HCT116 (cell line): ENCODE results near the gene EPHA10. TPM values are rescaled to one million over a fixed set of nuclear protein-coding genes. Genes with fewer than 3 reads are reported as not detected.

Source experiments
- ATAC-seq: fragments of 200-7000 bp; cut with Tn5 transposase; 2 replicates; pipeline ENCODE4 v1.9.1; 2020; ENCODE audit warnings: mild to moderate bottlenecking, moderate library complexity
- BruUV-seq: library from RNA; stranded (reverse); fragments of 400-500 nt; replicated peaks from 2 replicates; lab custom pipeline; 2021; lab: Mats Ljungman, UMichigan
- CTCF ChIA-PET: fragments of 300-600 bp; sonication (Branson Sonifier 250); formaldehyde crosslinking; loops from one replicate; lab custom pipeline; 2021; ENCODE audit warnings: antibody characterized with exemption; lab: Charles Lee
- POLR2A ChIA-PET: fragments of 300-600, 350-600 bp; sonication (Branson Sonifier 250); formaldehyde crosslinking; loops from one replicate; lab custom pipeline; 2021; ENCODE audit warnings: antibody characterized with exemption; lab: Charles Lee
- RAD21 ChIA-PET, 2 experiments: fragments of 300-600 bp; sonication (Branson Sonifier 250); formaldehyde crosslinking; loops; one replicate each; lab custom pipeline; 2023; ENCODE audit warnings: low total read pairs in 2 of 2; ENCODE audit not compliant: uncharacterized antibody in 2 of 2, unreplicated experiment in 2 of 2, low non-redundant PET in 1 of 2; lab: Charles Lee
- DNase-seq: peaks from one replicate; pipeline ENCODE4 v3.0.0-alpha.2; 2010; ENCODE audit warnings: low read depth, low spot score
- H2AFZ ChIP-seq: fragments of 200-600 bp; shearing (Covaris generic), sonication (generic); 2 replicates; pipeline ENCODE4 v1.6.1; 2017; ENCODE audit warnings: low read depth, mixed run types, mixed read lengths, antibody characterized with exemption, low read length; ENCODE audit not compliant: poor library complexity, severe bottlenecking
- H3K27ac ChIP-seq: 2 replicates; pipeline ENCODE4 v1.5.1; 2012; ENCODE audit warnings: low read depth, low read length
- H3K27me3 ChIP-seq: fragments of 200-600 bp; sonication (generic); 2 replicates; pipeline ENCODE4 v1.6.1; 2016; ENCODE audit warnings: mixed run types, low read length, mixed read lengths; ENCODE audit not compliant: insufficient read depth
- H3K36me3 ChIP-seq, 2 experiments: fragments of 200-500 bp in 1 of 2; fragments of 200-600 bp in 1 of 2; sonication (Bioruptor generic) in 1 of 2; sonication (generic) in 1 of 2; 2 replicates each; pipeline versions ENCODE4 v1.5.1 to v1.6.1; 2014 to 2016; ENCODE audit warnings: low read length in 2 of 2, inconsistent platforms in 1 of 2, mixed read lengths in 1 of 2, mixed run types in 1 of 2; ENCODE audit not compliant: insufficient read depth in 2 of 2, control insufficient read depth in 1 of 2
- H3K4me1 ChIP-seq, 2 experiments: fragments of 200-600 bp in 1 of 2; sonication (generic) in 1 of 2; 2 replicates each; pipeline versions ENCODE4 v1.5.1 to v1.6.1; 2012 to 2017; ENCODE audit warnings: low read length in 2 of 2, inconsistent platforms in 1 of 2, mild to moderate bottlenecking in 1 of 2, mixed read lengths in 1 of 2, mixed run types in 1 of 2, moderate library complexity in 1 of 2; ENCODE audit not compliant: insufficient read depth in 2 of 2, control insufficient read depth in 1 of 2
- H3K4me2 ChIP-seq: fragments of 200-600 bp; sonication (generic); 2 replicates; pipeline ENCODE4 v1.6.1; 2017; ENCODE audit warnings: mixed run types, low read length, mixed read lengths
- H3K4me3 ChIP-seq, 2 experiments: fragments of 200-600 bp in 1 of 2; sonication (generic) in 1 of 2; replicated peaks in 1 of 2; 2 replicates each; pipeline ENCODE4 v1.5.1; 2011 to 2016; ENCODE audit warnings: low read length in 2 of 2, control low read depth in 1 of 2, low read depth in 1 of 2, mild to moderate bottlenecking in 1 of 2, mixed read lengths in 1 of 2, mixed run types in 1 of 2
- H3K79me2 ChIP-seq: fragments of 200-600 bp; sonication (generic); 2 replicates; pipeline ENCODE4 v1.6.1; 2017; ENCODE audit warnings: mild to moderate bottlenecking, mixed run types, low read length, moderate library complexity, mixed read lengths; ENCODE audit not compliant: insufficient read depth
- H3K9ac ChIP-seq: fragments of 200-600 bp; sonication (generic); 2 replicates; pipeline ENCODE4 v1.6.1; 2016; ENCODE audit warnings: low read length, mixed read lengths
- H3K9me2 ChIP-seq: fragments of 200-600 bp; sonication (generic), shearing (Covaris generic); 2 replicates; pipeline ENCODE4 v1.6.1; 2017; ENCODE audit warnings: mixed run types, mild to moderate bottlenecking, moderate library complexity; ENCODE audit not compliant: insufficient read depth
- H3K9me3 ChIP-seq, 2 experiments: fragments of 200-500 bp in 1 of 2; fragments of 200-600 bp in 1 of 2; sonication (Bioruptor generic) in 1 of 2; sonication (generic) in 1 of 2; 2 replicates each; pipeline ENCODE4 v1.6.1; 2014 to 2017; ENCODE audit warnings: low read length in 2 of 2, mixed read lengths in 2 of 2, inconsistent platforms in 1 of 2, low read depth in 1 of 2, mild to moderate bottlenecking in 1 of 2, mixed run types in 1 of 2, moderate library complexity in 1 of 2; ENCODE audit not compliant: control insufficient read depth in 1 of 2, insufficient read depth in 1 of 2
- H4K20me1 ChIP-seq: fragments of 200-600 bp; sonication (generic), shearing (Covaris generic); 2 replicates; pipeline ENCODE4 v1.6.1; 2017; ENCODE audit warnings: mixed run types, mild to moderate bottlenecking, moderate library complexity; ENCODE audit not compliant: insufficient read depth
- CBX3 ChIP-seq: IDR thresholded peaks from 2 replicates; pipeline ENCODE4 v1.6.1; 2012; ENCODE audit warnings: low read depth
- EGR1 ChIP-seq: IDR thresholded peaks from 2 replicates; pipeline ENCODE4 v1.6.1; 2012; ENCODE audit warnings: low read depth
- EZH2 ChIP-seq: fragments of 200-600 bp; sonication (generic); IDR thresholded peaks from 2 replicates; pipeline ENCODE4 v1.6.1; 2017; ENCODE audit warnings: antibody characterized with exemption, mixed run types
- FOSL1 ChIP-seq: IDR thresholded peaks from 2 replicates; pipeline ENCODE4 v1.6.1; 2012; ENCODE audit warnings: low read depth
- POLR2A ChIP-seq: IDR thresholded peaks from 2 replicates; pipeline ENCODE4 v1.7.0; 2011; ENCODE audit warnings: borderline replicate concordance; ENCODE audit not compliant: insufficient read depth, insufficient read length; ENCODE audit errors: extremely low read depth
- RAD21 ChIP-seq: IDR thresholded peaks from 2 replicates; pipeline ENCODE4 v1.6.1; 2012; ENCODE audit warnings: low read depth, mild to moderate bottlenecking
- SIN3A ChIP-seq: IDR thresholded peaks from 2 replicates; pipeline ENCODE4 v1.6.1; 2012; ENCODE audit warnings: low read depth
- SRF ChIP-seq: IDR thresholded peaks from 2 replicates; pipeline ENCODE4 v1.6.1; 2012; ENCODE audit warnings: low read depth
- TCF7L2 ChIP-seq: IDR thresholded peaks from 2 replicates; pipeline ENCODE4 v1.7.0; 2011; ENCODE audit warnings: borderline replicate concordance, inconsistent platforms; ENCODE audit not compliant: insufficient read depth, insufficient read length; ENCODE audit errors: extremely low read depth
- YY1 ChIP-seq: IDR thresholded peaks from 2 replicates; pipeline ENCODE4 v1.6.1; 2011; ENCODE audit warnings: low read length, low read depth, moderate library complexity, mild to moderate bottlenecking; ENCODE audit not compliant: insufficient replicate concordance; ENCODE audit errors: extremely low read depth
- ZFX ChIP-seq: fragments of 450-650 bp; IDR thresholded peaks from 2 replicates; pipeline ENCODE4 v1.6.1; 2017
- ZNF274 ChIP-seq: fragments of 200-500 bp; sonication (Bioruptor generic); IDR thresholded peaks from 2 replicates; pipeline ENCODE4 v1.6.1; 2014; ENCODE audit warnings: mild to moderate bottlenecking, low read depth, low read length, inconsistent platforms
- intact Hi-C: fragments of 100-400 bp; cut with micrococcal nuclease; formaldehyde crosslinking; loops from 2 replicates; pipeline ENCODE4 v1.10.0; 2022
- total RNA-seq: library from RNA; stranded (reverse); gene quantifications from one replicate; pipeline ENCODE4 v1.2.1, GENCODE V29; 2021; ENCODE audit not compliant: unreplicated experiment
- TF ChIP-seq, protein P1 (sequence below): IDR thresholded peaks from 2 replicates; pipeline ENCODE4 v1.6.1; 2012
- TF ChIP-seq, protein P2 (sequence below): IDR thresholded peaks from 2 replicates; pipeline ENCODE4 v1.6.1; 2011; ENCODE audit warnings: mild to moderate bottlenecking, low read length, moderate library complexity; ENCODE audit not compliant: insufficient replicate concordance; ENCODE audit errors: extremely low read depth
- TF ChIP-seq, protein P3 (sequence below), 3 experiments: fragments of 200-600 bp in 1 of 3; sonication (generic) in 1 of 3; IDR thresholded peaks in 2 of 3; conservative IDR thresholded peaks in 1 of 3; 2 replicates each; pipeline ENCODE4 v1.5.1; 2012 to 2017; ENCODE audit warnings: low read depth in 2 of 3, low read length in 2 of 3, antibody characterized with exemption in 1 of 3, borderline replicate concordance in 1 of 3, control low read depth in 1 of 3, mild to moderate bottlenecking in 1 of 3, mixed read lengths in 1 of 3, mixed run types in 1 of 3, moderate library complexity in 1 of 3; ENCODE audit not compliant: insufficient read depth in 1 of 3

The EPHA10 gene
- total RNA-seq, 1 experiment from 2014 or later, result 6.5 TPM

DNA sequence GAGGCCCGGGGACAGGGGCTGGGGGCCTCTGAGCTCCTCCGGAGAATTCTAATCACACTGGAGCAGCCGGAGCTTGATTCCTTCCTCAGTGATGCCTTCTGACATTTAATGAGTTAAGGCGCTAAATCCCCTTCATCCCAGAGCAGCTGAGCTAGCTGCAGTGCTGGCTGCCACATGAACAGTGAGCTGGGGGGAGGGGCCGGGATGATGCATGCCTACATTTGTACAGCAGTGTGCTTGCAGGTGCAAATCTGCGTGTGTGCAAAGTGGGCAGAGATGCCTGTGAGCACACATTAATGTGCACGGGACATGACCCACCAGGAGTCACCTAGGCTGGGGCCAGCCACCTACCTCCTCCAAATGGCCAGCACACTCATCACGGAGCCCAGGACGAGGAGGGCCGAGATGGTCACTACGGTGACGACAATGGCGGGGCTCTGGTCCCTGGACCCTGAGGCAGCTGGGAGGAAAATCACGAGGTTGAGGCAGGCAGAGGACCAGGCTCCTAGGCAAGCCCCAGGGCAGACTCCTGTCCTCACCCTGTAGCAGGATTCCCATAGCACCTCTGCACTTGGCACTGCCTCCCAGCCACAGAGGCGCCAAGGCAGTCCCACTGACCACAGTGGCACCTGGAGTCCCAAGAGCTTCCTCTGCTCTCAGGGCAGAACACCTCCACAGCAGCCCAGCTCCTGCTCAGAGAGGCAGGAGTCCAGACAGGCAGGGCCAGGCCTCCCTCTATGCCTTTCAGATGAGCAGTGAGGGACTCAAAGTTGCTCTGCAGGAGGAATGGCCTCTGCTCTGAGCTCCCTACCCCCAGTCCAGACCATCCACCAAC lies 38.0 kb downstream of the EPHA10 start:
- H3K9ac ChIP-seq, result no peak overlapping the region
- no peaks in the 10 kb centered on the region for H3K9me3 ChIP-seq
- BruUV-seq, result no TSS peak
- ChIA-PET RAD21 (no interaction called here), CTCF (no interaction called here), POLR2A (no interaction called here)
- no peak overlapping the region for H3K27ac ChIP-seq
- no peaks in the 10 kb centered on the region for H3K9me2 ChIP-seq
- ATAC-seq (no peak), DNase-seq (no peak)
- no peaks in the 10 kb centered on the region for H3K36me3 ChIP-seq
- no peaks in the 10 kb centered on the region for H3K4me1 ChIP-seq
- no peaks in the 10 kb centered on the region; the same call in 1 of the 2 replicates for H3K27me3 ChIP-seq
- intact Hi-C loops, result no loop called here
- TF ChIP-seq FOSL1 (no peak), YY1 (no peak), TCF7L2 (no peak), ZNF274 (no peak)
- TF ChIP-seq, protein P1, sequence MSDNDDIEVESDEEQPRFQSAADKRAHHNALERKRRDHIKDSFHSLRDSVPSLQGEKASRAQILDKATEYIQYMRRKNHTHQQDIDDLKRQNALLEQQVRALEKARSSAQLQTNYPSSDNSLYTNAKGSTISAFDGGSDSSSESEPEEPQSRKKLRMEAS, result no peak
- no peak overlapping the region for H3K4me2 ChIP-seq
- H3K79me2 ChIP-seq, result no peaks in the 10 kb centered on the region
- H3K4me3 ChIP-seq, result no peak overlapping the region
- no peak overlapping the region for H2AFZ ChIP-seq
- H4K20me1 ChIP-seq, result no peaks in the 10 kb centered on the region

DNA sequence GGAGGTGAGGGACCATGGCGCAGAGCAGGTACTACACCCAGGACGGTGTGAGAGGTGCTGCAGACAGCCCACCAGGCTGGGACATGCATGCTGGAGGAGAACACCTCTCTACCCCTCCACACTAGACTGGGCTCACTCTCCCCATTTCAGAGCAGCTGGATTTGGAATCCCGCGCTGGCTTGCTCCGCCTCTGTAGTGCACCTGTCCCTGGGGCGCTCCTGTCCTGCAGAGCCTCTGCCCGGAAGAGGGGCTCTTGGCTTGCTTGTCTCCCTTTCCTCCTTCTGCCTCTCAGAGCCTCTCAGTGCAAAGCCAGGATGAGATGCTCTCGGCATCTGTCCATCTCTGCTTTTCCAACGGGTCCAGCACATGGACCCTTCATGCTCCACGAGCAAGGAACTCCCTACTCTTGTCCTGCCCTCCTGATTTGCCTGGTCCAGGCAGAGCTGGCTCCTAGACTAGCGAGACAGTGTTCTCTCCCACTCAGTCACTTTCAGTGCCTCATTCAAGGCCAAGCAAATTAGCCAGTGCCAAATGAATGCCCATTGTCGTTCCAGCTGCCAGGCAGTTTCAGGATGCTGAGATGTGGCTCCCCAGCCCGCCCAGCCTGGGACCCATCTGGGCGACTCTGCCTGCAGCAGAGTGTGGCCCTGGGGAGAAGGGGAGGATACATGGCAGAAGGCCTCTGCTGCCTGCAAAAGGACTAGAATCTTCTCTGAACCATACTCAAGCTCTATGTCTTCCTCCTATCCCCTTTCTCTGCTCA lies 38.9 kb downstream of the EPHA10 start:
- Histone ChIP-seq H3K4me3 (no peak overlapping the region), H3K36me3 (no peaks in the 10 kb centered on the region), H2AFZ (no peak overlapping the region), H3K4me1 (no peaks in the 10 kb centered on the region), H3K9me3 (no peaks in the 10 kb centered on the region), H4K20me1 (no peaks in the 10 kb centered on the region), H3K27ac (no peak overlapping the region), H3K9ac (no peak overlapping the region), H3K27me3 (no peaks in the 10 kb centered on the region; the same call in 1 of the 2 replicates), H3K79me2 (no peaks in the 10 kb centered on the region), H3K4me2 (no peak overlapping the region), H3K9me2 (no peaks in the 10 kb centered on the region)
- no peak for DNase-seq
- intact Hi-C loops, result no loop called here
- ChIA-PET POLR2A (no interaction called here), CTCF (no interaction called here), RAD21 (no interaction called here)
- BruUV-seq, result no TSS peak
- no peak for ATAC-seq
- TF ChIP-seq, protein P2, sequence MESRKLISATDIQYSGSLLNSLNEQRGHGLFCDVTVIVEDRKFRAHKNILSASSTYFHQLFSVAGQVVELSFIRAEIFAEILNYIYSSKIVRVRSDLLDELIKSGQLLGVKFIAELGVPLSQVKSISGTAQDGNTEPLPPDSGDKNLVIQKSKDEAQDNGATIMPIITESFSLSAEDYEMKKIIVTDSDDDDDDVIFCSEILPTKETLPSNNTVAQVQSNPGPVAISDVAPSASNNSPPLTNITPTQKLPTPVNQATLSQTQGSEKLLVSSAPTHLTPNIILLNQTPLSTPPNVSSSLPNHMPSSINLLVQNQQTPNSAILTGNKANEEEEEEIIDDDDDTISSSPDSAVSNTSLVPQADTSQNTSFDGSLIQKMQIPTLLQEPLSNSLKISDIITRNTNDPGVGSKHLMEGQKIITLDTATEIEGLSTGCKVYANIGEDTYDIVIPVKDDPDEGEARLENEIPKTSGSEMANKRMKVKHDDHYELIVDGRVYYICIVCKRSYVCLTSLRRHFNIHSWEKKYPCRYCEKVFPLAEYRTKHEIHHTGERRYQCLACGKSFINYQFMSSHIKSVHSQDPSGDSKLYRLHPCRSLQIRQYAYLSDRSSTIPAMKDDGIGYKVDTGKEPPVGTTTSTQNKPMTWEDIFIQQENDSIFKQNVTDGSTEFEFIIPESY, result no peak
- TF ChIP-seq CBX3, result no peak
- TF ChIP-seq SIN3A, result no peak
- TF ChIP-seq, protein P3, sequence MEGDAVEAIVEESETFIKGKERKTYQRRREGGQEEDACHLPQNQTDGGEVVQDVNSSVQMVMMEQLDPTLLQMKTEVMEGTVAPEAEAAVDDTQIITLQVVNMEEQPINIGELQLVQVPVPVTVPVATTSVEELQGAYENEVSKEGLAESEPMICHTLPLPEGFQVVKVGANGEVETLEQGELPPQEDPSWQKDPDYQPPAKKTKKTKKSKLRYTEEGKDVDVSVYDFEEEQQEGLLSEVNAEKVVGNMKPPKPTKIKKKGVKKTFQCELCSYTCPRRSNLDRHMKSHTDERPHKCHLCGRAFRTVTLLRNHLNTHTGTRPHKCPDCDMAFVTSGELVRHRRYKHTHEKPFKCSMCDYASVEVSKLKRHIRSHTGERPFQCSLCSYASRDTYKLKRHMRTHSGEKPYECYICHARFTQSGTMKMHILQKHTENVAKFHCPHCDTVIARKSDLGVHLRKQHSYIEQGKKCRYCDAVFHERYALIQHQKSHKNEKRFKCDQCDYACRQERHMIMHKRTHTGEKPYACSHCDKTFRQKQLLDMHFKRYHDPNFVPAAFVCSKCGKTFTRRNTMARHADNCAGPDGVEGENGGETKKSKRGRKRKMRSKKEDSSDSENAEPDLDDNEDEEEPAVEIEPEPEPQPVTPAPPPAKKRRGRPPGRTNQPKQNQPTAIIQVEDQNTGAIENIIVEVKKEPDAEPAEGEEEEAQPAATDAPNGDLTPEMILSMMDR (IDR thresholded peaks at IDR 0.05 in 2 of 3, conservative IDR thresholded peaks at IDR 0.05 in 1 of 3; ENCODE audit: borderline replicate concordance in 1 of 3, insufficient read depth in 1 of 3, low read depth in 2 of 3, low read length in 2 of 3), result no peak
- no peak for TF ChIP-seq TCF7L2
- TF ChIP-seq EZH2, result no peak
- no peak for TF ChIP-seq RAD21
- TF ChIP-seq EGR1, result no peak
- no peak for TF ChIP-seq SRF
- TF ChIP-seq POLR2A, result no peak
- no peak for TF ChIP-seq ZFX
